Endometrial microvascular endothelial cells (primary cell): ENCODE data around the gene CAMSAP1. TPM values are rescaled to one million over a fixed set of nuclear protein-coding genes. Genes with fewer than 3 reads are reported as not detected.
"Not testable (repeated sequence)": the region's sequence is repeated elsewhere in the genome, so short reads cannot be mapped to it uniquely, and the experiment has no call there.

Experiments
- in situ Hi-C: cut with HindIII; loops from 2 replicates; pipeline ENCODE4 v1.10.0; 2017; ENCODE audit warnings: low sequenced_read_pairs, low pct_unique_long_range_greater_than_20kb; ENCODE audit errors: inconsistent ontology term
- total RNA-seq: library from RNA; depleted of rRNA; stranded (reverse); fragments of >200 nt; gene quantifications from one replicate; pipeline ENCODE4 v1.2.3, GENCODE V29; 2015; ENCODE audit errors: inconsistent ontology term

The CAMSAP1 gene
- total RNA-seq, 1 donor from 2014 or later = 19.1 TPM

DNA sequence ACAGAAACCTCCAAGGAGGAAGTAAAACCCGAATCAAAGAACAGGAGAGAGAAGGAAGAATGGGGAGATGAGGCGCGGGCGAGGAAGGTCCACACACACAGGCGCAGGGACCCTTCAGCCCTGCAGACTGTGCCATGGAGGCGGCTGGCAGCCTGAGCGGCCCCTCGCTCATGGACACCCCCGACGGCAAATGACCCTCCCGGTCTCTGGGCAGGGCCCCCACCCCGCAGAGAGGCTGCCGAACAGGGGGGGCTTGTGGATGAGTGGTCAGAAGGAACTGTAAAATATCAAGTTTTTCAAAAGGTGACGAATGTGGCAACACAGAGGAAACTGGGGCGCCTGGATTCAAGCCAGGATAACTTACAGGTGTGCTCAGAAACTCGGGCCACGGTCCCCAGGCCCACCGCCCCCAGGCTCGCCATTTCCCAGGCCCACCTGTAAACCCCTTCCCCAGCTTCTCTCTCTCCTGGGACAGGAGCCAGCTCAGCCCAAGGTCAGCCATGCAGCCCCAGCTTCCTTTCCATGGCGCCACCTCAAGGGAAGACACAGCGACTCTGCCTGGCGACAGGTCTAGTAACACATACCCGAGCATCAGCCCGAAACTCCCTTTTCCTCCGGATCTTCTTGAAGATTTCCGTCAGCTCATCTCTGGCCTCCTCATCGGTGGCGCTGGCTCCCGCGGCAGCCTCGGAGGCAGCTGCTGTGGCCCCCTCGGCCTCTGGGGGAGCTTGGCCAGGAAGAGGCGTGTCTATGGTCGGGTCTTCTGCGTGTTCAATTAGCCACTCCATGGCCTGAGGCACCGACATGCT lies 37.3 kb upstream of the CAMSAP1 start:
- in situ Hi-C loops = no loop called here

DNA sequence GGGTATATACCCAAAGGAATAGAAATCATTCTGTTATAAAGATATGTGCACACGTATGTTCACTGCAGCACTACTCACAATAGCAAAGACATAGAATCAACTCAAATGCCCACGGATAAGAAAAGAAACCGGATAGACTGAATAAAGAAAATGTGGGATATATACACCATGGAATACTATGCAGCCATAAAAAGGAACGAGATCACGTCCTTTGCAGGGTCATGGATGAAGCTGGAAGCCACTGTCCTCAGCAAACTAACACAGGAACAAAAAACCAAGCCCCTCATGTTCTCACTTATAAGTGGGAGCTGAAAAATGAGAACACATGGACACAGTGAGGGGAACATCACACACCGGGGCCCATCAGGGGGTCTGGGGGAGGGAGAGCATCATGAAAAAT lies 36.3 kb upstream of the CAMSAP1 start:
- in situ Hi-C loops = not testable (repeated sequence)

DNA sequence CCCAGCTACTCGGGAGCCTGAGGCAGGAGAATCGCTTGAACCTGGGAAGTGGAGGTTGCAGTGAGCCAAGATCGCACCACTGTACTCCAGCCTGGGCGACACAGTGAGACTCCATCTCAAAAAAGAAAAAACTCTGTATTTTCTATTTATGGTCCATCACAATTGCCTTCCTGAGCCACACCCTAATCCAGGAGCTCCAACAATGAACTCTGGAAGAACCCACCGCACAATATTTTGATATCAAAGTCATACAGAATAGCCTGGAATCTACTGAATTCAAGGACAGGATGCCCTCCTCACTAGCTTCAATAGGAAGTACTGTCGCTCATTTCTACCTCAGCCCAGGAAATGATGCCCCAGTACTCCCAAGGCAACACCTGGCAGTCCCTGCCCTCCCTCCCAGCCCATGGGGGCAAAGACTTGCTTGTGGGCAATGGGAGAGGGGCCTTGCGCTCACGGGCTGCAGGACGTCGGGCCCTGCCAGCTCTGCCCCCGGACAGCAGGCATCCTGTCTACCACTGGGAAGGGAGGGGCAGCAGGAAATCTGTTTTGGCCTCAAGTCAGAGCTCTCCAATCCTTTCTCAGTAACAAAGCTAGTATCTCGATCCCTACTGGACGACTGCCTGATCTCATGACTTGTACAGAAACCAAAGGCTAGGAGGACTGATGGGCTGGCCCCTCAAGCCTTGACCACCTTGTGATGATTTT lies 34.1 kb upstream of the CAMSAP1 start:
- in situ Hi-C loops = no loop called here

DNA sequence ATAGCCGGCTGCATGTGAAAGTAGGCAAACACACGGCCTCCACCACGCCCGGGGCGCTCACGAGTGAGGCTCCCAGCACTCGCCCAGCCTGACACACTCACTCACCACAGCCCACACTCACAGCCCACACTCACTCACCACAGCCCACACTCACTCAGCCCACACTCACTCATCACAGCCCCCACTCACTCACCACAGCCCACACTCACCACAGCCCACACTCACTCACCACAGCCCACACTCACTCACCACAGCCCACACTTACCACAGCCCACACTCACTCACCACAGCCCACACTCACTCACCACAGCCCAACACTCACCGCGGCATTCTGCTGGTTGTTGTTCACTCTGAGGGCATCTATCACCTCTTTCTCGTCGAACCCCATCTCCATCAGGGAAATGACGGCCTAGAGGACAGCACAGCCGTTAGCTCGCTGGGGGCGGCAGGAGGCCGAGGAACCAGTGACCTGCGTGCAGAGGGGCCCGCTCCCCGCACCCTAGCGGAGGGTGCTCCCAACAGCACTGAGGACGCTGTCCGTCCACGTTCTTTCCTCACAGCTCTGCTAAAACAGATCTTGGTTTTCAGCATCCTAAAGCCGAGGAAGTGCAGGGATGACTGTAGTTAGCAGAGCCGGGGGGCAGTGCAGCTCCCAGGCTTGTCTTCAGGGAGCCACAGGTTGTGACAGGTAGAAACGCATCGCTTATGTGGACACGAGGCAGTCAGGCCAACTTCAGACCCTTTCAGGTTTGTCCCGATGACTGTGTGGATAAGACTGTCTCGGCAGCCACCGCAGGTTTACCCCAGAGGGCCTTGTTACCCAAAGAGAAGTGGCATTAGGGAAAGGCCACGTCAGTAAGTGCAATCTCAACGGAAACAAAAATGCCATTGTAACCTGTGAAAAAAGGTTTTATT lies 32.3 kb upstream of the CAMSAP1 start:
- in situ Hi-C loops = no loop called here

DNA sequence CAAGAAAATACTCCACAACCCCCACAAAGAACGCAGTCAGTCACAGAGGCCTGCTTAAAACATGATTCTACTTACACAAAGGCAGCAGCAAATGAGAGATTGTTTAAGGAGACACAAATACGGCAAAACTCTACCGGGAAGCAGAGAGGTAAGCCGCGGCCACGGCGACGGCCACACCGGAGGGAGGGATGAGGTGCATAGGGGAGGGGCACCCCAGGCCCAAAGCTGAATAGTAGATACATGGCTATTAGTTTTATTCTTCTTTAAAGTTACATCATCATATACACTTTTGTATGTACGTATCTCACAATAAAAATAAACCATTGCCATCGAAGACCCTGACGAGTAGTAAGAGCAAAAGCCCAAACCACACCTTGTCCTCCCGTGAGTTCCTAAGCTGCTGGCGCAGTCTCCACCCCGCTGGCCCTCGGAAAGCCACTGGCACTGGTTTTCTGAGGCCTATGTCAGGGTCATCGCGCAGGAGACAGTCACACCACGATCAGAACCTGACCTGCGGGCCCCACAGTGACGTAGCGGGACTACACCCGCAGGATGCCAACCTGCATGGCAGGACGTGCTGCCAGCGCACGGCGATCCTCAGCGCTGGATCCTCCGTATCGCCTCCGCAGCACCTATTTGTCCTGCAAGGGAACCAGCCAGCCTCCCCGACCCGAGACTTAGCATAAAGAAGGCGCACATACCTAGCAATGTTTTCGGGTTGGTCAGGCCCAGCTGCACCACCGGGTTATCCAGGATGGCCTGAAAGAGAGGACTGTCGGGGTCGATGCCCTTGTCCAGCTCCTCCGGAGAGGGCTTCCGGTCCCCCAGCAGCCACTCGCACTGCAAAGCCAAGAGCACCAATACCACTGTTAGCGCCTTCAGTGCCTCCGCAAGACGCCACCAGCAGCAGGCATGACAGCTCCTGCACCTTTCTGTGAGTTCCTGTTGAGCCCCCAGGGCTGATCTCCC lies 30.5 kb upstream of the CAMSAP1 start:
- in situ Hi-C loops = no loop called here

DNA sequence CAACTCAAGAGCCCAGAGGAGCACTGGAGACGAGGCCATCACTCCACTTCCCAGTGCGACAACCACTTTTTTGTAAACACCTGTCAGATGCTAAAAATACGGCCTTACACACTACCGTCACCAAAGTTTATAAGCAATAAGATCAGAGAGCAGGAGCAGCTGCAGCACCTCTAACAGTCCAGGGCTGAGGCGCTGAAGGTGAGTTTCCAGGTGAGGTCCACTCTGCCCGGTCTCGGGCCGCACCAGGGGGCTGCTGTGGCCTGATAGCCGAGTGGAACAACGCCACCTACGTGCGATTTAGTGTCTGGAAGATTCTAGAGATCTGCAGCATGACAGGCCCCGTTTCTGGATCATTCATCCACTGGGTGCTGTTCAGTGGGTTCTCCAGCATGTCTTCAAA lies 25.8 kb upstream of the CAMSAP1 start:
- in situ Hi-C loops = no loop called here

DNA sequence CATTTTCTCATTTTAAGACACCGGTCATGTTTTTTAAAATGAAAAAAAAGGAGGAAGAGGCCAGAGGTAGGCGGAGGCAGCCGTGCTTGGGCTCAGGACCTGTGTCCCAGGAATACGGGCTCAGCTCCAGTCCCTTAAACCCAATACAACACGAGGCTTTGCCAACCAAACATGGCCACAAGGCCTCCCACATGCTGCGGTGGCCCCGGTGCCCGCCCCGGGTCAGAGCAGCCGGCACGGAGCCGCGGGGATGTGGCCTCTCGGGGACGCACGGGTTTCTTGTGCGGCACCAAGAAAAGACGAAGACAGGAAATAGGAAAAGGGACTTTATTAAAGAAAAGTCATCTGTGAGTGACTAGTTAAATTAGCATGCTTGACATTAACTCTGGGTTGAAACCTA lies 25.3 kb upstream of the CAMSAP1 start:
- in situ Hi-C loops = no loop called here

DNA sequence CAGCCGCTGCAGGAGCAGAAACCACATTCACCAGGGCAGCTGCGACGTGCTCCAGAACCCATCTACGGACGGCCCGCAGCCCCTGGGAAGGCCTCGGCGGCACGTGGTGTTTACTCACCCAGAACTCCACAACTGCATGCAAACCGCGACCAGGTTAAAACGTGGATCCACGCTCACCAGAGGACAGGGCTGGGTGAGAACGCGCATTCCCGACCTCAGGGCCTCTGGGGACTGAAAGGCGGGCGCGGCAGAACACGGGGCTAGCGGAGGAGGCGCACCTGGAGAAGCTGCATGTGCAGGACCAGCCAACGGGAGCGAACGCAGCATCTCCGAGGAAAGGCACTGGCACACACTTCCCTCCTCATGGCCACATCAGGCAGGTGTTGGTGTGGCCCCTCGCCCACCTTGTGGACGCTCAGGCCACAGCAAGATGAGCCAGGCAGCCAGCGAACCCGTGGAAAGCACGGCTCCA lies 24.0 kb upstream of the CAMSAP1 start:
- in situ Hi-C loops = no loop called here

DNA sequence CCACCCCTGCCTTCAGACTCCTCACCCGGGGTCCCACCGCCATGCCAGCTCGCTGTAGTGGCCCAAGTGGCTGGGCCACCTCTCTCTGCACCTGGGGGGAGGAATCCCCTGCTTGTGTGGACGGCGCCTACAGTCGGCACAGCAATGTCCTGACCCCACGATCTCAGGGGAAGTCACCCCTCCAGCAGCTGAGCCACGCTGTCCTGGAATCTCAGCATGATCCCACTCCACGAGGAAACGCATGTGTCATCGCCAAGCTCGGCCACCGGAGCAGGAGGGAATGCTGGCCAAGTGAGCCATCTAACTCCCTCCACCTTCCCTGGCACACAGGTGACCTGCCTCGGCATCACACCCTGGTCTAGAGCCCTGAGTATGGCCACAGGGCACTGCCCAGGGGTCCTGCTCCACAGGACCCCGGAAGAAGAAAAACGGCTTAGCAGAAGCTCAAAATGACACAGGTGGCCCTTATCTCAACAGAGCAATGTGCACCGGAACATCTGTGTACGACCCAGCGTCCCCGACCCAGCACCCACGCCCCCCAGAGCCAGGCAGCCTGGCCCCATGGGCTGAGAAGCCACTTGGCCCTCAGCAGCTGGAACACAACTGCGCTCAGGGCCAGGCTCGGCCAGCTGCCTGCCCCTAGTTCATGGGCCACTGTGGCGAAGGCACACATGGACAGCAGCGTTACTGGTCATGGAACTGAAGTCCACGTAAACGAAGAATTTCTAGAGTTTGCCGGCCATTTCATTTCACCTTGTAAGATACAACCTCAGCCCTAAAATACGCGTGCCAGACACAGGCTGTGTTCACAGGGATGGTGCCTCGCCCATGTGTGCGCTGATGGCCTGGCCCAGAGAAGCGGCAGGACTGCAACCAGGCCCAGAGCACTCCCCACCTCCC lies 23.4 kb upstream of the CAMSAP1 start:
- in situ Hi-C loops = no loop called here

DNA sequence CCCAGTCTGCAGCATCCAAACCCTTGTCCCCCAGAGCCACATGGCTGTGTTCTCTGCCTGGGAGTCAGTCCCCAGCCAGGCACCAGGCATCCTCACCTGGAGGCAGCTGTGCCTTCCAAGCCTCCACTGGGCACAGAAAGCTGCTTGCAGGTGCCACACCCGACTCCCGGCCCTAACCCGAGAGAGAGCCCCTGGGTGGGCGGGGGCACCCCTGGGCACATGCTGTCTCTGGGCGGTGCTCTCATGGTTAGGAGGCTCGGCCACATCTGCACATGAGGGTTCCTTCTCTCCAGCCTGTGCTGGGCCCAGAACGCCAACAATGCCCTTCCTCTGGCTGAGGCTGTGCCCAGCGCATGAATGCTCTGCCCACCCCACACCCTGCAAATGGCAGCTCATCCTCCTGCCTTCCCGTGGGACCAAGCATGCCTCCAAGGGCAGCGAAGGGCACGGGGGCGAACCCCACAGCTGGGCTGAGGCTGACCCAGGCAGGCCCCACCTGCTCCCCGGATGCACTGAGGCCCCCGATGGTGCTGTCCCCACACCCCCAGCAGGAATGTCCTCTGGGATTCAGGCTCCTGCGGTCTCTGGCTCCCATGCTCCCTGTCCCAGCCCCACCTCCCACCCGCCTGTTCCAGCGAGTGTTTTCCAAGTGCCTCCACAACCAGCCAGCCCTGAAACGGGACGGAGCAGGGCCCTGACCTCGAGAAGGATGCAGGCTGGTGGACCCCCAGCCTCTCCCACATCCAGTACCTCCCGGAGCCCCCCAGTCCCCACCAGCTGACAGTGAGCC lies 22.5 kb upstream of the CAMSAP1 start:
- in situ Hi-C loops = no loop called here

DNA sequence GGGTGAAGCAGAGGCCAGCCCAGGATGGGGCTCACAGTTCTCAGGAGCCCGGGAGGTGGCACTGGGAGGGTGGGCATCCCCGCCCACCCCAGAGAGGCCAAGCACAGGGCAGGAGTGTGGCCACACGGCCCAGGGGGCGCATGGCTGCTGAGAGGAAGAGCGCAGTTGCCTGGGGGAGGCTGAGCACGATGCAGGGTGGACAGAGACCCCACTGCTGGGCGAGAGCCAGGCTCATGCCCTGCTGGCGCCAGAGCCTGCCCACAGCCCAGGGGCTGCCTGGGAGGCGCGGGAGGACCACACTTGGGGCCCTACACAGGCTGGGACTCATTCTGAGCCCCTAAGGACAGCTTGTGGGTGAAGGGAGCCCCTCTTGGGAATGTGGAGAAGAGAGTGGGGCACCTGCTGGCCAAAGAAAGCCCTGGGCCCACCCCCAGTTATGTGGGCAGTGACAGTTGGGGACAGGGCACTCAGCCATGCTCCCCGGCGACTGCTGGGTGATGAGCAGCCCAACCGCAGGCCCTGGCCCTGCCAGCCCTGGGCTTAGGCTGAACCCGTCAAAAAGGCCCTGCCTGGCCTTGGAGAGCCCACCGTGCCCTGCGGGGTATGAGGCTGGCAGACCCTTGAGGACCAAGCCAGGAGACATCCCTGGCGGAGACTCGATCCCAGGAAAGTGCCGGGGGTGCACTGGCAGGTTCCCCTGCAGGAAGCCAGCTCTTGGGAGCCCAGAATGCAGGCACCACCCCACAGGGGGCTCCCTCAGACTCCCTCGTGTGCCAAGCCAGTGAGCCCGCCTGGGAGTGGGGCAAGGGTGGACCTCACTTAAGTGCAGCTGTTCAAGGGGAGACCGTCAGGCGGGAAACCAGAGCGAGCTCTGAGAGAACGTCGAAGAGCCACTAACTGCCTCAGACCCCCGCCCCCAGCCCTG lies 21.6 kb upstream of the CAMSAP1 start:
- in situ Hi-C loops = no loop called here

DNA sequence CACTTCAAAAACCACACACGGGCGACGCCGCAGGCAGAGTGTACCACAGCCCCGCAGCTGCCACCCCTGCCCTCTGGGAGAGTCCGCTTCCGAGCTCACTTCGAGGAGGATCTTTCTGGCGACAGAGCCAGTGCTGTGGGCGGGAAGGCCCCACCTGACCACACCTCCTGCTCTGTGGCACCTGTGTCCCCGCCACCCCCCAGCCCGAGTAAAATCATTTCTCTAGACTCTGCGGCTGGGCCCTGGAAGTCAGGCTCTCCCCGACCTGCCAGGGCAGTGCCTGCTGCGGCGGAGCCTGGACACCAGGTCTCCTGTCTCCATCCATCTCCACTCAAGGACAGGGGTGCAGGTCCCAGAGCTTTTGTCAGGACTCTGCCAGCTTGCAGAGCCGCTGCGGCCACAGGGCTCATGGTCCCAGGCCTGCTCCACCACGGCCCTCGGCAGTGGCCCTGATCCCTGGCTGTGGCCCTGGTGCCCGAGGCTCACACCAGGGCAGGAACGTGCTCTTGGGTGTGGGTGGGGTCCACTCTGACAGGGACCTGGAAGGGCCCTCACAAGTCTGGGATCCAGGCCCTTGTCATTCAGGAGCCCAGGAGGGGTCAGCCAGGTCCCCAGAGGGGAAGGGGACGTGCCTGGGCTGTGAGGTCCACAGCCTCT lies 20.9 kb upstream of the CAMSAP1 start:
- in situ Hi-C loops = no loop called here

DNA sequence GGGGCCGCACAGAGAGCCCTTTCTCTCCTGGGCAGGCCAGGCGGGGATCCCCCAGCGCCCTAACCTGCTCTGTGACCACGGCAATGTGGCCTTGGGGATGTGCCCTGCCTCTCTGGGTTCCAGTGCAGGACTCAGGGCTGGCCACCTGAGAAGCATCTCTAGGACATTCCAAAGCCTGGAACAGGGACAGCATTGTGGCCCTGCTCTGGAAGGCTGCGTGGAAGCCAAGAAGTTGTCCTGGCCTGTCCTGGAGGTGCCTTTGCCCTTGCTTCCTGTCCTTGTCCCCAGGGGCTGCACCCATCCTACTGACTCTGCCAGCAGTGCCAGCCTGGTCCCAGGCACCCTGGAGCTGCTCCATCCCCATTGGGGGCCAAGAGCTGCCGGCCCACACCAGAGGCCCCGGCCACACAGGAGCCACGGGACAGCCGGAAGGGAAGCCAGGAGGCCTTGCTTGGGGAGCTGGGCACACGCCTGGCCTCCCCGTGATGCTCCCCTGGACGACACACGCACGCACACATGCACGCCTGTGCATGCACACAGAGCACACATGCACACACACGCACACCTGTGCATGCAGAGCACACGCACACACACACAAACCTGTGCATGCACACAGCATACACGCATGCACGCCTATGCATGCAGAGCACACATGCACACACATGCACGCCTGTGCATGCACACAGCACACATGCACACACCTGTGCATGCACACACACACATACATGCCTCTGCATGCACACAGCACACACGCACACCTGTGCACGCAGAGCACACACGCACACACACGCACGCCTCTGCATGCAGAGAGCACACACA lies 20.1 kb upstream of the CAMSAP1 start:
- in situ Hi-C loops = no loop called here

DNA sequence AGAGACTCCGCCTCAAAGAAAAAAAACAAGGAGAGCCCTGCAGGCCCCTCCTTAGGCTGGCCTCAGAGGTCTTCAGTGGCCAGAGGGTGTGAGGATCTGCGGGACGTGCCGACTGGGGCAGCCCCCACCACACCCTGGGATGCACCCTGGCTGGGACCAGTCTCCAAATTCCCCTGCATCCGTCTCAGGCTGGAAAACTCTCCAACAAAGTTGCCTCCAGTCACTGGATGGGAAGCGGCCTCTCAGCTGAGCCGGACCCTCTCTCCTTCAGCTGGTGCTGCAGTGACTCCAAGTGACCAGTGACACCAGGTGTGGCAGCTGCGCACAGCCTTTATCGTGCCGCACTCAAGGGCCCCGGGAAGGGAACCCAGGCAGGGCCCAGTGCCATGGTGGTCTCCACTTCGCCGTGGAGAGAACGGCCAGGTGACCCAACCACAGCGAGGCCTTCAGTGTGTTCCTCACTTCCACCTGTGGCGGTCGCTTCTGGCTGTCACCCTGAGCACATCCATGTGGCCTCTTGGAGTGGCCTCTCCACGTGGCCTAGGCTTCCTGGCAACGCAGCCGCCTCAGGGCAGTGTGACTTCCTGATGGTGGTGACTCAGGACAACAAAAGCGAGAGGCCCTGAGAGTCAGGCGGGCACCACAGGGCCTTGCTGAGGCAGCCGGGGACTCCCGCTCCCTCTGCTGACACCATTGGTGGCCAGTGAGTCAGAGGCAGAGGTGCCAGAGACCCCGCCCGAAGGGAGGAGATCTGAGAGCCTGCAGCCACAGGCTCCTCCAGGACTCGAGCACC lies 19.3 kb upstream of the CAMSAP1 start:
- in situ Hi-C loops = no loop called here
